Esophagus squamous epithelium (tissue), 4 donors: ENCODE results near the gene ELK1.

Experiments used
- POLR2A ChIP-seq, 4 donors: fragments of 450-650 bp; IDR thresholded peaks; one replicate each; pipeline ENCODE4 v1.6.1; 2017; ENCODE audit warnings: antibody characterized with exemption in 4 of 4, mild to moderate bottlenecking in 4 of 4, moderate library complexity in 3 of 4
- TF ChIP-seq, protein P1 (sequence below), 6 experiments: fragments of 450-650 bp in 4 of 6; fragments of 200-600 bp in 2 of 6; sonication (generic) in 2 of 6; IDR thresholded peaks; one replicate each; pipeline ENCODE4 v1.5.1; 2016 to 2019; ENCODE audit warnings: antibody characterized with exemption in 6 of 6, mild to moderate bottlenecking in 4 of 6, moderate library complexity in 4 of 6

DNA sequence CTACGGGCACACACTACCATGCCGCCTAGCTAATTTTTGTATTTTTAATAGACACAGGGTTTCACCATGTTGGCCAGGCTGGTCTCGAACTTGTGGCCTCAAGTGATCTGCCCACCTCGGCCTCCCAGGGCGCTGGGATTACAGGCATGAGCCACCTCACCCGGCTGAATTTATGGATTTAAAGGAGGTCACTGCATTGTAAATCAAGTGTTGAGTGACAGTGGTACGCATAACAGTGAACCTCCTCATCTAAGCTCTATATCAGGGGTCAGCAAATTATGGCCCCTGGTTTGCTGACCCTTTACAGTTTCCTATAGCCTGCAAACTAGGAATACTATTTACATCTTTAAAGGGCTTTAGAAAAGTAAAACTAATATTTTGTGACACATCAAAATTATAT is 11.2 kb upstream of the ELK1 start:
- TF ChIP-seq, protein P1, sequence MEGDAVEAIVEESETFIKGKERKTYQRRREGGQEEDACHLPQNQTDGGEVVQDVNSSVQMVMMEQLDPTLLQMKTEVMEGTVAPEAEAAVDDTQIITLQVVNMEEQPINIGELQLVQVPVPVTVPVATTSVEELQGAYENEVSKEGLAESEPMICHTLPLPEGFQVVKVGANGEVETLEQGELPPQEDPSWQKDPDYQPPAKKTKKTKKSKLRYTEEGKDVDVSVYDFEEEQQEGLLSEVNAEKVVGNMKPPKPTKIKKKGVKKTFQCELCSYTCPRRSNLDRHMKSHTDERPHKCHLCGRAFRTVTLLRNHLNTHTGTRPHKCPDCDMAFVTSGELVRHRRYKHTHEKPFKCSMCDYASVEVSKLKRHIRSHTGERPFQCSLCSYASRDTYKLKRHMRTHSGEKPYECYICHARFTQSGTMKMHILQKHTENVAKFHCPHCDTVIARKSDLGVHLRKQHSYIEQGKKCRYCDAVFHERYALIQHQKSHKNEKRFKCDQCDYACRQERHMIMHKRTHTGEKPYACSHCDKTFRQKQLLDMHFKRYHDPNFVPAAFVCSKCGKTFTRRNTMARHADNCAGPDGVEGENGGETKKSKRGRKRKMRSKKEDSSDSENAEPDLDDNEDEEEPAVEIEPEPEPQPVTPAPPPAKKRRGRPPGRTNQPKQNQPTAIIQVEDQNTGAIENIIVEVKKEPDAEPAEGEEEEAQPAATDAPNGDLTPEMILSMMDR (IDR thresholded peaks at IDR 0.05), result no peak
- no peak for TF ChIP-seq POLR2A (IDR thresholded peaks at IDR 0.05)
